ENCODE measurements around the gene CDHR5. TPM values are rescaled to one million over a fixed set of nuclear protein-coding genes. Genes with fewer than 3 reads are reported as not detected.

CDHR5 gene
- total RNA-seq, 4 donors from 2014 or later = 256 to 1,063 (median 597) TPM

GRCh38 chr11:579830-580601 lies 44.7 kb downstream of the CDHR5 start:
- Histone ChIP-seq H3K4me1 (peaks cover 26 to 37% (median 33%) of the 10 kb centered on the region in 4 donors), H3K4me3 (no peak overlapping the region), H3K9me3 (no peaks in the 10 kb centered on the region), H3K27me3 (peaks cover 3% of the 10 kb centered on the region), H3K36me3 (peaks cover 0 to 20% (median 6%) of the 10 kb centered on the region in 4 donors), H3K27ac (no peak overlapping the region)
- intact Hi-C loops (cut with DNase I; ENCODE audit: low total_unique reads) = no loop called here
- 84% methylated on average over 20 of the region's 20 CpGs; no CpG with 5 or more reads in 1 of the 2 donors for WGBS, 2 donors (ENCODE audit: low coverage in 1 of 2)
- TF ChIP-seq CTCF (IDR thresholded peaks at IDR 0.05) (no peak), POLR2A (IDR thresholded peaks at IDR 0.05) (no peak), POLR2AphosphoS5 (IDR thresholded peaks at IDR 0.05) (no peak), EP300 (IDR thresholded peaks at IDR 0.05; ENCODE audit: low read depth) (no peak)
- in situ Hi-C loops (cut with MboI; ENCODE audit: low pct_ligation_motif_present in 1 of 4, low pct_unique_long_range_greater_than_20kb in 1 of 4, low sequenced_read_pairs in 3 of 4) = no loop called here
- no peak for DNase-seq

GRCh38 chr11:578276-579035 lies 46.3 kb downstream of the CDHR5 start:
- Histone ChIP-seq H3K27ac (no peak overlapping the region), H3K27me3 (peaks cover 12% of the 10 kb centered on the region), H3K4me1 (peaks cover 34 to 46% (median 40%) of the 10 kb centered on the region in 4 donors), H3K36me3 (peaks cover 0 to 15% (median 4%) of the 10 kb centered on the region in 4 donors), H3K4me3 (peak overlapping the region in 1 of 4 donors; percentile 89), H3K9me3 (no peaks in the 10 kb centered on the region)
- no peak for DNase-seq
- no peak for TF ChIP-seq POLR2A (IDR thresholded peaks at IDR 0.05)
- TF ChIP-seq POLR2AphosphoS5 (IDR thresholded peaks at IDR 0.05) = no peak
- TF ChIP-seq EP300 (IDR thresholded peaks at IDR 0.05; ENCODE audit: low read depth) = no peak
- TF ChIP-seq CTCF (IDR thresholded peaks at IDR 0.05) = no peak
- WGBS, 2 donors (ENCODE audit: low coverage in 1 of 2) = 53 to 63% methylated on average over 8 to 21 of the region's 21 CpGs
- intact Hi-C loops (cut with DNase I; ENCODE audit: low total_unique reads) (no loop called here), in situ Hi-C loops (cut with MboI; ENCODE audit: low pct_ligation_motif_present in 1 of 4, low pct_unique_long_range_greater_than_20kb in 1 of 4, low sequenced_read_pairs in 3 of 4) (no loop called here)

- no peaks in the 10 kb centered on the region for H3K9me3 ChIP-seq
- H3K36me3 ChIP-seq = peaks cover 0 to 9% (median 0%) of the 10 kb centered on the region in 4 donors
- in situ Hi-C loops (cut with MboI; ENCODE audit: low pct_ligation_motif_present in 1 of 4, low pct_unique_long_range_greater_than_20kb in 1 of 4, low sequenced_read_pairs in 3 of 4) (no loop called here), intact Hi-C loops (cut with DNase I; ENCODE audit: low total_unique reads) (no loop called here)
- TF ChIP-seq POLR2AphosphoS5 (IDR thresholded peaks at IDR 0.05) (no peak), POLR2A (IDR thresholded peaks at IDR 0.05) (no peak), EP300 (IDR thresholded peaks at IDR 0.05; ENCODE audit: low read depth) (no peak), CTCF (IDR thresholded peaks at IDR 0.05) (no peak)
- H3K27me3 ChIP-seq = peaks cover 12% of the 10 kb centered on the region
- no peak for DNase-seq
- peak overlapping the region in 3 of 4 donors; percentile 80 to 92 (median 91) for H3K27ac ChIP-seq
- peak overlapping the region; percentile 66 to 100 (median 86) for H3K4me3 ChIP-seq
- 47 to 55% methylated on average over 4 to 6 of the region's 6 CpGs for WGBS, 2 donors (ENCODE audit: low coverage in 1 of 2)
- peaks cover 34 to 46% (median 40%) of the 10 kb centered on the region in 4 donors for H3K4me1 ChIP-seq
These were observed 47.2 kb downstream of the CDHR5 start for GRCh38 chr11:577611-577894.
